Bronchial epithelial cell (primary cell): ENCODE data around the gene SLC16A13. TPM values are rescaled to one million over a fixed set of nuclear protein-coding genes. Genes with fewer than 3 reads are reported as not detected.

ENCODE experiments used
- DNase-seq: peaks from one replicate; pipeline ENCODE4 v3.0.0-alpha.2; 2010; ENCODE audit warnings: low read depth
- FAIRE-seq: peaks from 2 replicates; lab custom pipeline; 2011; peaks lifted over from hg19 to GRCh38; lab: Jason Lieb, UNC
- H3K27me3 ChIP-seq: 2 replicates; pipeline ENCODE4 v1.5.1; 2011; ENCODE audit warnings: low read length; ENCODE audit not compliant: control insufficient read depth, insufficient read depth
- H3K36me3 ChIP-seq: 2 replicates; pipeline ENCODE4 v1.5.1; 2011; ENCODE audit warnings: low read length; ENCODE audit not compliant: control insufficient read depth, insufficient read depth
- H3K4me3 ChIP-seq: 2 replicates; pipeline ENCODE4 v1.5.1; 2011; ENCODE audit warnings: mild to moderate bottlenecking, low read depth, low read length, control low read depth
- total RNA-seq: library from RNA; depleted of rRNA; stranded (reverse); fragments of >200 nt; gene quantifications from 2 replicates; pipeline ENCODE4 v1.2.1, GENCODE V29; 2014
- TF ChIP-seq, protein P1 (sequence below): IDR thresholded peaks from 2 replicates; pipeline ENCODE4 v1.5.1; 2011; ENCODE audit warnings: mild to moderate bottlenecking, moderate library complexity, low read length, control low read depth, inconsistent platforms; ENCODE audit not compliant: insufficient read depth, severe bottlenecking

The SLC16A13 gene
- total RNA-seq, 1 donor from 2014 or later = 0.26 TPM

DNA sequence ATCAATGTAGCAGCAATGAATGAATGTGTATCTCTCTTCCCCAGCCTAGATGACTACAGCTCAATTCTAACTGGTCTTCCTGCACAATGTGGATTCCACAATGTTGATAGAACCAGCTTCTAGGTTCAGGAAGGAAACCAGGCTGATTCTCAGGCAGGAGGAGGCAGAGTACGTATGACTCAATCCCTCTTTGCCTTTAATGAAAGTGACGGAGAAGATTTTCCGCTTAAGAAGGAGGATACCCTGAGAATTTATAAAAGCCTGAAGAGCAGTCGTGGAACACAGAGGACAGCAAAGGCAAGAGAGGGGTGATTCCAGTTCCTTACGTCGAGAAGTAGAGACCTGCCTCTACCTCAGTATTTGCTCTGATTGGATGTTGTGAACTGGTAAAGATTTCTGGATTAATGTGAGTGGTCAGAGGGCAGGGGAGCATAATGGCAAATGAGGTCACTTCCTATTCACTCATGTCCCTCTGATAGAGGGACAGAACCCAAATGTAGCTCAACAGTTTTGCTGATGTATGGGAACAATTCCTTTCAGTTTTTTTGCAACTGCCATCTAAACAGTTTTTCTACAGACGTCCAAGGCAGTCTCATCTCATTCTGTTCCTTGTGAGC is 23.1 kb downstream of the SLC16A13 start:
- FAIRE-seq (no peak), DNase-seq (peak; percentile 79)
- no peak overlapping the region for H3K4me3 ChIP-seq
- H3K36me3 ChIP-seq = no peaks in the 10 kb centered on the region
- TF ChIP-seq, protein P1, sequence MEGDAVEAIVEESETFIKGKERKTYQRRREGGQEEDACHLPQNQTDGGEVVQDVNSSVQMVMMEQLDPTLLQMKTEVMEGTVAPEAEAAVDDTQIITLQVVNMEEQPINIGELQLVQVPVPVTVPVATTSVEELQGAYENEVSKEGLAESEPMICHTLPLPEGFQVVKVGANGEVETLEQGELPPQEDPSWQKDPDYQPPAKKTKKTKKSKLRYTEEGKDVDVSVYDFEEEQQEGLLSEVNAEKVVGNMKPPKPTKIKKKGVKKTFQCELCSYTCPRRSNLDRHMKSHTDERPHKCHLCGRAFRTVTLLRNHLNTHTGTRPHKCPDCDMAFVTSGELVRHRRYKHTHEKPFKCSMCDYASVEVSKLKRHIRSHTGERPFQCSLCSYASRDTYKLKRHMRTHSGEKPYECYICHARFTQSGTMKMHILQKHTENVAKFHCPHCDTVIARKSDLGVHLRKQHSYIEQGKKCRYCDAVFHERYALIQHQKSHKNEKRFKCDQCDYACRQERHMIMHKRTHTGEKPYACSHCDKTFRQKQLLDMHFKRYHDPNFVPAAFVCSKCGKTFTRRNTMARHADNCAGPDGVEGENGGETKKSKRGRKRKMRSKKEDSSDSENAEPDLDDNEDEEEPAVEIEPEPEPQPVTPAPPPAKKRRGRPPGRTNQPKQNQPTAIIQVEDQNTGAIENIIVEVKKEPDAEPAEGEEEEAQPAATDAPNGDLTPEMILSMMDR = no peak
- H3K27me3 ChIP-seq = no peaks in the 10 kb centered on the region

DNA sequence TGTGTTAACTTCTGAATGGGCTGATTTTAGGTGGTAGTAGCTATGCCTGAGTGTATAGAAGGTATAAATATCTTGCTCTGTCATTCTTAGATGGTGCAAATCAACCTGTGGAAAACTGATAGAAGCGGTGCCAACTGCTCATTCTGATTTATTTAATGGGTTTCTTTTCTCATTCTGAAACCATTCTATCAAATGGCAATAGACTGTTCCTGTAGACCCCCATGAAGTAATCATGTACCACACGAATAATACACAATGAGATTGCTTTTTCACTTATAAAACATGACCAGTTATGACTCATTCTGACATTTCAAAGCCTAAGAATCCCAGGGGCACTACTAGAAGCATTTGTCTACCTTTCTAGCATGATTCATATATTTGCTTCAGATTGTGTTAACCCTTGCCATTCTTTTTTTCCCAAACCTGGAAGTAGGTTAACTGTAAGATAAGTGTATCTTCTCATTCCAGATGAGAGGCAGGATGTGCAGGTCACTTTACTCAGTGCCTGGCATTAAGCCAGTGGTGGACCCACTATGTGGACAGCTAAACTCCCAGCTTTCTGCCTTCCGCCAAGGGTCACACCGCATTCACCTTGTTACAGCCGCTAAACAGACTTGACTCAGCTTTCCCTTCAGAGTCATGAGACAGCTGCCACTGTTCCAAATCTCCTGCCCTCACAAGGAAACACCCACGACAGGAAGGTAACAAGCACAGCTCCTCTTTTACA is 24.5 kb downstream of the SLC16A13 start:
- Histone ChIP-seq H3K36me3 (no peaks in the 10 kb centered on the region), H3K27me3 (no peaks in the 10 kb centered on the region), H3K4me3 (no peak overlapping the region)
- FAIRE-seq (peak; percentile 82), DNase-seq (peak; percentile 97)
- TF ChIP-seq, protein P1 = no peak

DNA sequence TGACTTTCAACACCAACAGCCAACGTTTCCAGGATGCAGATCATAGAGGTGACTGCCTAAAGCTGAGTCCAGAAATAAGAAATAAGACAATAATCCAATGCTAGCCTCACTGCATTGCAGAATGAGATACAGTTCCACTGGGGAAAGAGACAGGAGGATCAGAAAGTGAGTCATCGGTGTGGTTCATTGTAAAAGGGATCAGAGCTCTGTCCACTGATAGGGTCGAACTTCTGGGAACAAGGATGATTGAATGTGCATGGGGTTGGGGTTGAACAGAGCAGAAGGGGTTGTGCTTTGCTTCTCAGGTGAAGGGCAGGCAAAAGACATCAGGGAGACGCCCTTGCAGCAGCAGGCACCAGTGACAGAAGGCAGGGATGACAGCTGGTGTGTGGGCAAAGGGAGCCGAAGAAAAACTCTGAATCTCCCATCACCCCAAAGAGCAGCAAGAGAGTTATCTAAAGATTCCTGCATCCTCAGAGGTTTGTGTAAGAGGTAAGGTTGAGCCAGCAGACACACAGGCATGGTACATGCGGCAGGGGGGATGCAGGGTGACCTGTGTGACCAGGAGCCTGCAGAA is 27.8 kb downstream of the SLC16A13 start:
- peak; percentile 23 for FAIRE-seq
- TF ChIP-seq, protein P1 = no peak
- Histone ChIP-seq H3K36me3 (no peaks in the 10 kb centered on the region), H3K27me3 (no peaks in the 10 kb centered on the region), H3K4me3 (no peak overlapping the region)
- DNase-seq = no peak

DNA sequence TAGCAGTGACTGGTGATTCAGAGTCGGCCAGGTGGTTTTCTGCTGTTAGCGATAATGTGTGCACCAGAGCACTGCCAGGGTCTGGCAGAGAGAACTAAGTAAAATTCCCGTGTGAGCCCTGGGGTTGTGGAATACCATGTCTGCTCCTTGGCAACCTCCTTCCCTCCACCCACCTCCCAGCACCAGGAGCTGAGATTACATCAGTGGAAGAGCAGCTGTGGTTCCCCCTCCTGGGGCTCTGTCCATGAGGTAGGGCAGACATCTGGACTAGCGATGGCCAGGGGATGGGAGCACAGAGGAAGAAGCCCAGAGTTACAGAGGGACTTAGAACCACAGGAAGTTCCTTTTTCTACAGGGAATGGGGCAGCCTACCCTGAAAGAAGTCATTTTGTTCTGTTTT is 28.4 kb downstream of the SLC16A13 start:
- no peak for FAIRE-seq
- DNase-seq = no peak
- Histone ChIP-seq H3K36me3 (no peaks in the 10 kb centered on the region), H3K27me3 (no peaks in the 10 kb centered on the region), H3K4me3 (no peak overlapping the region)
- TF ChIP-seq, protein P1 = no peak

DNA sequence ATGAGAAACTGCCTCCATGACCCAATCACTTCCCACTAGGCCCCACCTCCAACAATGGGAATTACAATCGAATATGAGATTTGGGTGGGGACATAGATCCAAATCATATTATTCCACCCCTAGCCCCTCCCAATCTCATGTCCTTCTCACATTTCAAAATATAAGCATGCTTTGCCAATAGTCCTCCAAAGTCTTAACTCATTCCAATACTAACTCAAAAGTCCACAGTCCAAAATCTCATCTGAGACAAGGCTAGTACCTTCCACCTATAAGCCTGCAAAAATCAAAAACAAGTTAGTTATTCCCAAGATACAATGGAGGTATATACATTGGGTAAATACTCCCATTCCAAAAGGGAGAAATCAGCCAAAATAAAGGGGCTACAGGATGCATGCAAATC is 31.4 kb downstream of the SLC16A13 start:
- FAIRE-seq (no peak), DNase-seq (no peak)
- TF ChIP-seq, protein P1 = no peak
- H3K36me3 ChIP-seq = no peaks in the 10 kb centered on the region
- H3K27me3 ChIP-seq = no peaks in the 10 kb centered on the region
- H3K4me3 ChIP-seq = no peak overlapping the region
